Measurements from ENCODE around the gene FERMT3.

Gene FERMT3

DNA sequence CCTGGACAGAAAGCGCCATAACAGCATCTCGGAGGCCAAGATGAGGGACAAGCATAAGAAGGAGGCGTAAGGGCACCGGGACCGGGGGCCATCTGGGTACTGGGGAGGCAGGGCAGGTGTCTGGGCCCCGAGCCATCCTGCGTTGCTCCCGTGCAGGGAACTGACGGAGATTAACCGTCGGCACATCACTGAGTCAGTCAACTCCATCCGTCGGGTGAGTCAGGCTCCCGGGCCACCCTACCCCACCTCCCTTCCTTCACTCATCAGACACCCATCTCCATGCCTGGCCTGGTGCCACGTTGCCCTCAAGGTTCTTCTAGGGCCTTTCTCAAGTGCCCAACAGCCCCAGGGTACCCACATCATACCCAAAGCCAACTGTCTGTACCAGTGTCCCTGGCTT, 59.8 kb downstream of the FERMT3 start:
- no peak for DNase-seq

DNA sequence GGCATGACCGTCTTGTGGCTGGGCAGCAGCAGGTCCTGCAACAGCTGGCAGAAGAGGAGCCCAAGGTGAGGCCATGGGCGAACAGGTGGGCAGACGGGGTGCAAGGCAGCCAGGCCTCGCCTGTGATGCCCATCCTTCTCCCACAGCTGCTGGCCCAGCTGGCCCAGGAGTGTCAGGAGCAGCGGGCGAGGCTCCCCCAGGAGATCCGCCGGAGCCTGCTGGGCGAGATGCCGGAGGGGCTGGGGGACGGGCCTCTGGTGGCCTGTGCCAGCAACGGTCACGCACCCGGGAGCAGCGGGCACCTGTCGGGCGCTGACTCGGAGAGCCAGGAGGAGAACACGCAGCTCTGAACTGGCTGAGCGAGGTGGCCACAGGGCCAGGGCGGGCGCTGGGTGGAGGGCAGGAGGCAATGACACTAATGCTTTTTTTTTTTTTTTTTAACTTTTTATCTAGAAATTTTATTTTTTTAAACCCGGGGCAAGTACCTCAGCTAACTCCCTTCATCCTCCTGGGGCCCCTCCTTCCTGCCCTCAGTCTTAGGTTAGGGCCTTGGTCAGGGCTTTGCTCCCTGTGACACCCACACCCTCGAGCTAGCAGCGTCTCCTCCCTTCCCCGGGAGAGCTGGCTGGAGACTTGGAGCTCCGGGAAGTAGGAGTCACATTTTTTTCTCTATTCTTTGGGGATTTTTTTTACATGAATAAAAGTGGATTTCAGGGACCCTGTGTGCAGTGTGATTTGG, 60.9 kb downstream of the FERMT3 start:
- DNase-seq, result no peak

DNA sequence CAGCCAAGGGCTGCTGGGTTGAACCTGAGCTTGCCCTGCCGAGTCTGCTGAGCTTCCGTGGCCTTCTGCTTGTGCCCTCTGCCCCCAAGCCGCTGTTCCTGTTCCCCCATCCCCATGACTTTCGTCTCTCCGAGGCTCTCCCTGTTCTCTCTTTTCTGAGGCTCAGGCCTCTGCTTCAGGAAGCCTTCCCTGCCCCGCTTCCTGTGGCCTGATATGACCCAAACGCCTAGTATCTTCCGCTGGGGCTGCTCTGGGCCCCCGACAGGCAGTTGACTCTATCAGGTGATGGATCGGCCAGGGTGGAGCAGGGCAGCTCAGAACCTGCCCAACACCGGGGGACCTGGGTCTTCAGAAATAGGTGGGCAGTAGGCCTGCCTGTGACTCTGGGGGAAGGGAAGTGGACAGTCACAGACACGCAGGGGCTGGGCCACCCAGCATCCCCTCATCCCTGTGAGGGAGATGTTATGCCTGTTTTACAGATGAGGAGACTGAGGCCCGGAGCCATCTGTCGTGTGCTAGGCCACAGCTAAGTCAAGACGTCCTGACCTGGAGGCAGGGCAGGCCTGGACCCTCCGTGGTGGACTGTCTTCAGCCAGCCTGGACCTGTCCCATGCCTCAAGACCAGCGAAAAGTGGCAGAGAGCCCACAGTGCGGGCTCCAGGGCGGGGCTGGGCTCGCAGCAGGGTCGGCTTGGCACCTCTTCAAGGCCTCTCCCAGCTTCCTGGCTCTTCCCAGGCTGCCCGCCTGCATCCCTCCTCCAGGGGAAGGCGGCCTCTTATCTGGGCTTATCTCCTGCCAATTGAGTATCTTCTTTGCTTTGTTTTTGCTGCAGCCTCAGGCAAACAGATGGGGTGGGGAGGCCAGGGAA, 61.7 kb downstream of the FERMT3 start:
- no peak for DNase-seq

DNA sequence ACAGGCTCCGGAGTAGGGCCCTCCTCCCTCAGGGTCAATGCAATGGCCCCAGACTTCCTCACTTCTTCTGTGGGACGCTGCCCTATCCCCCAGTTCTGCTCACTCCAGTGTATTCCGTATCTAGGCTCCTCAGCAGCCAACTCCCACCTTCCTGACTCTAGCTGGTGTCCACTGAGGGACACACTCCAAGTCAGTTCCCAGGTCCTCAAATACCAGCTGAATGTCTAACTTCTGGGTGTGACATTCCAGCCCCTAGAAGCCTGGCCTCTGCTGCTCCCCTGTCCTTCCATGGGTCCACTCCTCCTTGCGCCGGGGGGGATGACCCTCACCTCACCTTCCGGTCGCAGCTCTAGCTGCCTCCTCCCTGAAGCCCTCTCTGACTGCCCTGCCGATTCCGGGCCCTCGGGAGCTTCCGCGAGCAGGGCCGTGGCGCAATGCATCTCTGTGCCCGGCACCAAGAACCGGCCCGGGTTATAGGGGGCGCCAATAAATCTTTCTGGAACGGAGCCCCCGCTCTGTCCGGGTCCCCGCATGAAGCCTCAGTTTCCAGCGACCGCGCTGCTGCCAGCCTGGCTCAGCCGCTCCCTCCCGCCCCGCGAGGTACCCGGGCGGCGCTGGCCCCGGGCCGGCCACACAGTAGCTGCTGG, 62.5 kb downstream of the FERMT3 start:
- DNase-seq, result peak; percentile 84

DNA sequence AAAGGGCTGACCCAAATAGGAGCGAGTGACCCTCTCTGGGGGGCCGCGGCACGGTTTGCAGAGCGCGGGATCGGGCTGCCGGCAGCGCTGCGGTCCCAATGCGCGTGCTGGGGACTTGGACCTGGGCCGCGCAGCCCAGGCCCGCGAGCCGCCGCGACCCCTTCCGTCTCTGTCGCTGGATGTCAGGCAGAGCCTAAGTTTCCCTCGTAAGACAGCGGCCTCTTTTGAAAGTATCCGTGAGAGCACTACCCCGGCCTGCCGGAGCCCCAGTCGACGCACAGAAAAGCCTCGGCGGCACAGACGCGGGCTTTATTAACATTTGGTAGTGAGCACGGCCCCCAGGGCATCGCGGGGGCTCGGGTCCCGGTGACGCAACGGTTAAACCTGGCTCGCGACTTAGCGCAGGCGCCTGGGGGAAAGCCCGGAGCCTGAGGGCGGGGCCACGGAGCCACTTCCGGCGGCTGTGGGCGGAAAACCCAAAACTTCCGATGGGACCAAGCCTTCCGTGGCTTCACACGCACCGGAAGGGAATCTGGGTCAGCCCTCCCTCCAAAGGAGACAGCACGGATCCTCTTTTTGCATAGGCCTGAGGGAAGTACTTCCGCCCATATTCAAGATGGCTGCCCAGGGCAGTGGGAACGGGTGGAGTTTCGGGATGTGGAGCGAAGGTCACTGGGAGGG, 63.2 kb downstream of the FERMT3 start:
- peak; percentile 98 for DNase-seq

Data from activated CD8-positive, alpha-beta memory T cell treated with anti-CD3 and anti-CD28 coated beads, Interleukin-2, amount 50 U/mL, for 48 hours (primary cell).